K562 (cell line): ENCODE results near the gene NPM3. TPM values are rescaled to one million over a fixed set of nuclear protein-coding genes. Genes with fewer than 3 reads are reported as not detected.

Experiments used
- CBFA2T2 ChIP-seq: fragments of 450-650 bp; conservative IDR thresholded peaks from 2 replicates; pipeline ENCODE4 v1.6.1; 2017; ENCODE audit warnings: mild to moderate bottlenecking
- MGA ChIP-seq: fragments of 450-650 bp; IDR thresholded peaks from 2 replicates; pipeline ENCODE4 v1.6.1; 2016; ENCODE audit warnings: mild to moderate bottlenecking, moderate library complexity
- MNT ChIP-seq, 2 experiments: fragments of 450-650 bp; conservative IDR thresholded peaks; 2 replicates each; pipeline ENCODE4 v1.6.1; 2017; ENCODE audit warnings: mild to moderate bottlenecking in 2 of 2, moderate library complexity in 2 of 2
- MTA2 ChIP-seq: fragments of 450-650 bp; IDR thresholded peaks from 2 replicates; pipeline ENCODE4 v1.6.1; 2016; ENCODE audit warnings: low read depth
- NFIC ChIP-seq: fragments of 450-650 bp; IDR thresholded peaks from 2 replicates; pipeline ENCODE4 v1.6.1; 2017; ENCODE audit warnings: mild to moderate bottlenecking, inconsistent platforms
- SP2 ChIP-seq: IDR thresholded peaks from 2 replicates; pipeline ENCODE4 v1.6.1; 2011; ENCODE audit warnings: mild to moderate bottlenecking, low read depth, low read length, moderate library complexity; ENCODE audit not compliant: poor library complexity, severe bottlenecking; ENCODE audit errors: extremely low read depth
- STAT5A ChIP-seq: IDR thresholded peaks from 2 replicates; pipeline ENCODE4 v1.6.1; 2012; ENCODE audit warnings: low read length, inconsistent platforms, borderline replicate concordance
- TBP ChIP-seq: optimal IDR thresholded peaks from 2 replicates; pipeline ENCODE3; 2011; ENCODE audit warnings: low read depth, low read length, improper control_type of control experiment
- TEAD1 ChIP-seq, 2 experiments: fragments of 450-650 bp in 1 of 2; sonication (generic) in 1 of 2; formaldehyde crosslinking; IDR thresholded peaks; 2 replicates each; pipeline versions ENCODE4 v1.4.0 to v1.8.0; 2020 to 2022; ENCODE audit warnings: mild to moderate bottlenecking in 2 of 2, missing genetic modification reagents in 1 of 2
- ZNF41 ChIP-seq: fragments of 250-450 bp; sonication (Bioruptor Pico); conservative IDR thresholded peaks from 2 replicates; pipeline ENCODE4 v1.4.0; 2020; ENCODE audit warnings: mild to moderate bottlenecking
- ZNF644 ChIP-seq: fragments of 200-800 bp; sonication (Bioruptor generic); IDR thresholded peaks from 2 replicates; pipeline ENCODE4 v1.6.1; 2016; ENCODE audit warnings: low read depth, missing genetic modification characterization, missing compliant biosample characterization
- polyA plus RNA-seq, 8 experiments: library from polyadenylated mRNA; depleted of rRNA in 4 of 8; stranded (reverse) in 5 of 8; unstranded in 3 of 8; fragments of >200 nt; fragmentation: Nextera tagmentation in 2 of 8; fragmentation: Illumina TruSeq in 1 of 8; extraction: Ambion mirVana in 2 of 8; extraction: Trizol in 1 of 8; gene quantifications; 2 replicates each; pipeline versions ENCODE4 v1.2.1 to v1.2.3, GENCODE V29; 2011 to 2014; ENCODE audit warnings: inconsistent platforms in 1 of 8, missing spikeins in 1 of 8
- total RNA-seq, 7 experiments: library from RNA; depleted of rRNA in 6 of 7; stranded (reverse); fragments of >200 nt in 6 of 7; fragmentation: Illumina TruSeq in 2 of 7; extraction: Trizol in 2 of 7; gene quantifications; 2 replicates each; pipeline versions ENCODE4 v1.2.1 to v1.2.3, GENCODE V29; 2011 to 2021; ENCODE audit warnings: low replicate concordance in 1 of 7
- TF ChIP-seq, protein P1 (sequence below): sonication (generic); formaldehyde crosslinking; IDR thresholded peaks from 2 replicates; pipeline ENCODE4 v1.8.0; 2022; ENCODE audit warnings: mild to moderate bottlenecking, low read depth, missing genetic modification reagents

Gene NPM3
- total and polyA plus RNA-seq, 9 of the 15 experiments (the other 6 are each of a cell fraction or from before 2014, with no cell fraction given) = 15.2 to 239 (median 114) TPM

- no peak for TF ChIP-seq MGA
- TF ChIP-seq, protein P1, sequence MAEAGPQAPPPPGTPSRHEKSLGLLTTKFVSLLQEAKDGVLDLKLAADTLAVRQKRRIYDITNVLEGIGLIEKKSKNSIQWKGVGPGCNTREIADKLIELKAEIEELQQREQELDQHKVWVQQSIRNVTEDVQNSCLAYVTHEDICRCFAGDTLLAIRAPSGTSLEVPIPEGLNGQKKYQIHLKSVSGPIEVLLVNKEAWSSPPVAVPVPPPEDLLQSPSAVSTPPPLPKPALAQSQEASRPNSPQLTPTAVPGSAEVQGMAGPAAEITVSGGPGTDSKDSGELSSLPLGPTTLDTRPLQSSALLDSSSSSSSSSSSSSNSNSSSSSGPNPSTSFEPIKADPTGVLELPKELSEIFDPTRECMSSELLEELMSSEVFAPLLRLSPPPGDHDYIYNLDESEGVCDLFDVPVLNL = no peak
- no peak for TF ChIP-seq ZNF644 (tag)
- TF ChIP-seq ZNF41 (CRISPR knock-in tag) = no peak
- TF ChIP-seq TBP = peak; percentile 70
- TF ChIP-seq SP2 = no peak
- TF ChIP-seq NFIC = peak; percentile 86
- no peak for TF ChIP-seq STAT5A
- TF ChIP-seq MNT (conservative IDR thresholded peaks at IDR 0.05) = peak in 1 of 2 experiments; percentile 15; a peak in 2 of 4 replicates
- TF ChIP-seq TEAD1 (CRISPR knock-in tag; IDR thresholded peaks at IDR 0.05) = no peak
- TF ChIP-seq MTA2 = no peak
- no peak for TF ChIP-seq CBFA2T2
Measured at GRCh38 chr10:101817337-101818118, 34.3 kb upstream of the NPM3 start (continued).
